DOHH2 (cell line): Measurements from ENCODE around the gene NOS1.

ENCODE experiments used
- H3F3A ChIP-seq: fragments of 200-600 bp; sonication (generic), shearing (Covaris generic); 2 replicates; pipeline ENCODE4 v1.6.0; 2016; ENCODE audit warnings: antibody characterized with exemption, mild to moderate bottlenecking; ENCODE audit not compliant: control insufficient read depth, insufficient read depth
- H3K27ac ChIP-seq: fragments of 200-600 bp; sonication (generic); 2 replicates; pipeline ENCODE4 v1.5.1; 2014; ENCODE audit warnings: low read depth, mild to moderate bottlenecking, low read length, moderate library complexity
- H3K27me3 ChIP-seq: fragments of 200-600 bp; sonication (generic); 2 replicates; pipeline ENCODE4 v1.6.1; 2014; ENCODE audit warnings: mild to moderate bottlenecking, low read length, mixed read lengths; ENCODE audit not compliant: control insufficient read depth
- H3K36me3 ChIP-seq: fragments of 200-600 bp; sonication (generic); 2 replicates; pipeline ENCODE4 v1.6.1; 2014; ENCODE audit warnings: mild to moderate bottlenecking, low read length, moderate library complexity, mixed read lengths; ENCODE audit not compliant: control insufficient read depth
- H3K4me1 ChIP-seq: fragments of 200-600 bp; sonication (generic); 2 replicates; pipeline ENCODE4 v1.6.1; 2014; ENCODE audit warnings: mild to moderate bottlenecking, low read length, mixed read lengths; ENCODE audit not compliant: control insufficient read depth
- H3K4me2 ChIP-seq: fragments of 200-600 bp; sonication (generic); 2 replicates; pipeline ENCODE4 v1.6.0; 2014; ENCODE audit warnings: mild to moderate bottlenecking, low read length, moderate library complexity
- H3K4me3 ChIP-seq: fragments of 200-600 bp; sonication (generic); 2 replicates; pipeline ENCODE4 v1.5.1; 2014; ENCODE audit warnings: mild to moderate bottlenecking, low read length, mixed read lengths
- H3K79me2 ChIP-seq: fragments of 200-600 bp; sonication (generic); 2 replicates; pipeline ENCODE4 v1.6.1; 2014; ENCODE audit warnings: mild to moderate bottlenecking, low read length, mixed read lengths; ENCODE audit not compliant: control insufficient read depth
- H3K9me2 ChIP-seq: fragments of 200-600 bp; sonication (generic); replicated peaks from 2 replicates; pipeline ENCODE4 v1.6.1; 2014; ENCODE audit warnings: mild to moderate bottlenecking, low read length, mixed read lengths; ENCODE audit not compliant: control insufficient read depth
- H3K9me3 ChIP-seq: fragments of 200-600 bp; sonication (generic); 2 replicates; pipeline ENCODE4 v1.6.1; 2014; ENCODE audit warnings: antibody characterized with exemption, low read length, mixed read lengths; ENCODE audit not compliant: control insufficient read depth, insufficient read depth
- H4K20me1 ChIP-seq: fragments of 200-600 bp; sonication (generic); 2 replicates; pipeline ENCODE4 v1.6.0; 2014; ENCODE audit warnings: low read depth, mild to moderate bottlenecking, antibody characterized with exemption, low read length, moderate library complexity; ENCODE audit not compliant: control insufficient read depth, insufficient read depth
- EZH2phosphoT487 ChIP-seq: fragments of 200-600 bp; sonication (generic); IDR thresholded peaks from 2 replicates; pipeline ENCODE4 v1.6.1; 2017; ENCODE audit warnings: borderline replicate concordance, mild to moderate bottlenecking, antibody characterized with exemption, low read length, moderate library complexity, mixed read lengths
- TF ChIP-seq, protein P1 (sequence below): fragments of 200-600 bp; sonication (generic); IDR thresholded peaks from one replicate; pipeline ENCODE4 v1.5.1; 2014; ENCODE audit warnings: antibody characterized with exemption, mild to moderate bottlenecking, low read depth, low read length; ENCODE audit not compliant: poor library complexity, severe bottlenecking

NOS1 gene

DNA sequence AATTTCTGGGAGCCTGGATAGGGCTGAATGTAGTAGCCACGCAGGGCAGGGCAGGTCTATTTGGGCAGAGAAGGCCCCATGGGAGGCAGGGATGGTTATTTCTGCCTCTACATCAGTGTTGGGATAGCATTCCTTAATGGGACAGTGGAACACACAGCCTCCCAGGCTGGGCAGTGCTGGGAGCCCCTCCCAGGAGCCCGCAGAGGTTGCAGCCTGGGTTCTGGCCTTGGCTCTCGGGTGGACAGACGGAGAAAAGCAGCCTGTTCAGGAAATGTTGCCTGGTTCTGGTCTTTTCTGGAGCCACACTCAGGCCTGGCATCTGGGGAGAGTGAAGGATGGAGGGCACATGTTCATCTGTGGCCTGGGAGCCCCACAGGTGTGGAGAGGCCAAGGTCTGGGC, 479 bp upstream of the NOS1 start:
- Histone ChIP-seq H4K20me1 (no peaks in the 10 kb centered on the region), H3K27me3 (no peaks in the 10 kb centered on the region), H3K79me2 (no peaks in the 10 kb centered on the region), H3F3A (no peaks in the 10 kb centered on the region), H3K4me3 (no peak overlapping the region), H3K4me2 (no peak overlapping the region), H3K36me3 (no peaks in the 10 kb centered on the region), H3K9me2 (no peaks in the 10 kb centered on the region), H3K9me3 (no peaks in the 10 kb centered on the region), H3K27ac (no peak overlapping the region), H3K4me1 (no peaks in the 10 kb centered on the region)
- TF ChIP-seq, protein P1, sequence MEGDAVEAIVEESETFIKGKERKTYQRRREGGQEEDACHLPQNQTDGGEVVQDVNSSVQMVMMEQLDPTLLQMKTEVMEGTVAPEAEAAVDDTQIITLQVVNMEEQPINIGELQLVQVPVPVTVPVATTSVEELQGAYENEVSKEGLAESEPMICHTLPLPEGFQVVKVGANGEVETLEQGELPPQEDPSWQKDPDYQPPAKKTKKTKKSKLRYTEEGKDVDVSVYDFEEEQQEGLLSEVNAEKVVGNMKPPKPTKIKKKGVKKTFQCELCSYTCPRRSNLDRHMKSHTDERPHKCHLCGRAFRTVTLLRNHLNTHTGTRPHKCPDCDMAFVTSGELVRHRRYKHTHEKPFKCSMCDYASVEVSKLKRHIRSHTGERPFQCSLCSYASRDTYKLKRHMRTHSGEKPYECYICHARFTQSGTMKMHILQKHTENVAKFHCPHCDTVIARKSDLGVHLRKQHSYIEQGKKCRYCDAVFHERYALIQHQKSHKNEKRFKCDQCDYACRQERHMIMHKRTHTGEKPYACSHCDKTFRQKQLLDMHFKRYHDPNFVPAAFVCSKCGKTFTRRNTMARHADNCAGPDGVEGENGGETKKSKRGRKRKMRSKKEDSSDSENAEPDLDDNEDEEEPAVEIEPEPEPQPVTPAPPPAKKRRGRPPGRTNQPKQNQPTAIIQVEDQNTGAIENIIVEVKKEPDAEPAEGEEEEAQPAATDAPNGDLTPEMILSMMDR, result no peak
- no peak for TF ChIP-seq EZH2phosphoT487

DNA sequence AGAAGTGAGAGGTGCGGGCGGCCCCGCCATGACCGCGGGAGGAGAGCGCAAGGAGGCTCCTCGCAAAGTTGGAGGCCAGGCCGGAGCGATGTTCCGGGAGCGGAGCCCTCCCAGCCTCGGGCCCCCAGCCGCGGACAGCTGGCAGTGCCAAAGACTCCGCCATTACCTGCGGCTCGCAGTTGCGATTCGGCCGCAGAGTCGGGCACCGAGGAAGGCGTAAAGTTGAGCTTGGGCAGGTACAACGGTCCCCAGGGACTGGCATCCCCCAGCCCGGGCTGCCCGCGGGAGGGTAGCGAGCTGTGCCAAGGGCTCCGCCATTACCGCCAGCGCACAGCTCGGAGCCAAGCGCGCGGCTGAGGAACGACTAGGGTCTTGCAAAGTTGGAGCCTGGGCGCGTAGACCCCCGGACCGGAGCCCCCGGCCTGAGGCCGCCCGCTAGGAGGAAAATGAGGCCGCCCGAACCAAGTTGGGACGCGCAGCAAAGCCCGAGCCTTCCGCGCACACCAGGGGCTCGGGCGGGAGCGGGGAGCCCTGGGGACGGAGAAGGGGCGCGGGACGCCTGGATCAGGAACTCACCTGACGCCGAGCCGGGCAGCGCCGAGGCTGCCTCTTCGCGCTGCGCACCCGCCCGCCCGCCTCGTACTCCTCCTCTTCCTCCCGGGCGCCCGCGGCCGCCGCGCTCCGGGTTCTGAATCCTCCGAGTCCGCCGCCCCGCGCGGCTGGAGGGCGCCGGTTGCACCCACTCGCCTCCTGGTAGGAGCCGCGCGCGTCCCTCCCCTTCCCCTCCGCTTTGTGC, 677 bp downstream of the NOS1 start:
- TF ChIP-seq, protein P1, result no peak
- no peak for TF ChIP-seq EZH2phosphoT487
- Histone ChIP-seq H3K27ac (no peak overlapping the region), H3K4me3 (no peak overlapping the region), H3K9me3 (no peaks in the 10 kb centered on the region), H3K4me1 (no peaks in the 10 kb centered on the region), H4K20me1 (no peaks in the 10 kb centered on the region), H3K9me2 (no peaks in the 10 kb centered on the region), H3K36me3 (no peaks in the 10 kb centered on the region), H3K4me2 (no peak overlapping the region), H3K79me2 (no peaks in the 10 kb centered on the region), H3F3A (no peaks in the 10 kb centered on the region), H3K27me3 (no peaks in the 10 kb centered on the region)

DNA sequence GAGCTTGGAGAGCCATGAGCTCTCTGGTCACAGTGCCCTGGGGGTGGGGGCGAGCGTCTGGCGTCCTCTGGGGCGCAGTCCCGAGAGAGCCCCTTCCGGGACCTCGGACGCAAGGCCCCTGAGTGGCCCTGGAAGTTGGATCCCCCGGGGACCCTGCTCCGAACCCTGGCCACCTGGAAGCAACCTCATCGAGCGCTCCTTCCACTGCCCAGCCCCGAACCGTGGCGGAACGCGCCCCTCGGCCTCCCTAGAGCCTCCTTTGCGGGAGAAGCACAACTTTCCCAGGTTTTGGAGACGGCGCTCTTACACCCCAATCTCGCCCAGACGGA, 1.2 kb downstream of the NOS1 start:
- H3K36me3 ChIP-seq, result no peaks in the 10 kb centered on the region
- H3F3A ChIP-seq, result no peaks in the 10 kb centered on the region
- no peaks in the 10 kb centered on the region for H3K9me2 ChIP-seq
- no peak overlapping the region for H3K27ac ChIP-seq
- TF ChIP-seq EZH2phosphoT487, result no peak
- TF ChIP-seq, protein P1, result no peak
- H3K79me2 ChIP-seq, result no peaks in the 10 kb centered on the region
- no peaks in the 10 kb centered on the region for H4K20me1 ChIP-seq
- no peaks in the 10 kb centered on the region for H3K27me3 ChIP-seq
- H3K4me2 ChIP-seq, result no peak overlapping the region
- H3K4me1 ChIP-seq, result no peaks in the 10 kb centered on the region
- H3K4me3 ChIP-seq, result no peak overlapping the region
- no peaks in the 10 kb centered on the region for H3K9me3 ChIP-seq
